Measurements from ENCODE around the gene MRC2. TPM values are rescaled to one million over a fixed set of nuclear protein-coding genes. Genes with fewer than 3 reads are reported as not detected.
A peak's percentile ranks its signal among the peaks of the same experiment; 100 is the strongest.

MRC2 gene
- total RNA-seq, 1 donor from 2014 or later, result 374 TPM

- no peak for DNase-seq (ENCODE audit: low spot score)
These were observed 75.3 kb downstream of the MRC2 start for GRCh38 chr17:62702746-62703260.

DNA sequence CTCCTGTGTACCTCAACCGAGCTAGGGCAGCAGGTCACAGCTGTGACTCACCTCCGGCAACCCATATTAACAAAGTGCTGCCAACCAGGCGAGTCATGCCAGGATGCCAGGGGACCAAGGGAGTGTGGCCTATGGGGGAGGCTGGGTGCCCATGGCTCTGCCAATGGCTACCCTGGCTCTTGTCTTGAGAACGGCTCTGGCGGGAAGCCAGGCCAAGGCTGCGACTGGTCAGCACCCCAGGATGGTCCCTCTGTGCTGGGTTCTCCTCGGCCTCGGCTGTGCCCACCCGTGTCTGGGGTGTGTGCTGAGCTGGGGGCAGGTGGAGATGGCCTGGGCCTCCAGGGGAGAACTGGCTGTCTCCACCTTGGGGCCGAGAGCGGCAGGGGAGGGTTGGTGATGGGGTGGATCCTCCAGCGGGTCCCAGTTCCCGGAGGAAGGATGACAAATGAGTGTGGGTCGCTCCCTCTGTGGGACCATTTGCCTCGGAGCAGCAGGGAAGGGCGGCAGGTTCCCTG, 75.8 kb downstream of the MRC2 start:
- DNase-seq (ENCODE audit: low spot score), result no peak

DNA sequence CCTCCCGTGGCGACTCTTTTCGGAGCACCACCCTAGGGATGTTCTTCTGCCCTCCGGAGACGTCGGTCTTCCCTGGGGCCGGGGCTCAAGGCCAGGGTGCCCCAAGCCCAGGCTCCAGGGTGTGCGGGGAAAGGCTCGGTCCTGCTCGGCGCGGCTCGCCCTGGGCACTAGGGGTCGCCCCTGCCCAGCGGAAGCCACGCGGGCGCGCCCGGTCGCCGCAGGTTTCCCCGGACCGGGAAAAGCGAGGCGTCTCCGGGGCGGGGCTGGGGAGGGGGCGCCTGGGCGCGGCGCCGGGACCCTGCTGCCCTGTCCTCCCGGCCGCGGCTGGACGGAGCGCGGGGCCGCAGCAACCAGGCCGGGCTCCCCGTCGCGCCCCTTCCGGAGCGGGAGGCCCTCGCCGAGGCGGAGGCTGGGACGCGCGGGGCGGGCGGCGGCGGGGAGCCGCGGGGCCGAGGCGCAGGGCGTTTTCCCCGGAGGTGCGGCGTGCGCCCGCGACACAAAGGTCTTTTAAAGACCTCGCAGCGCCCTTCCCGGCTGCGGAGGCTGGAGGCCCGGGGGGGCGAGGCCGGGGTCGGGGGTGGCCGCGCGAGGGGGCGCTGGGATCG, 76.4 kb downstream of the MRC2 start:
- DNase-seq (ENCODE audit: low spot score), result peak; percentile 47

DNA sequence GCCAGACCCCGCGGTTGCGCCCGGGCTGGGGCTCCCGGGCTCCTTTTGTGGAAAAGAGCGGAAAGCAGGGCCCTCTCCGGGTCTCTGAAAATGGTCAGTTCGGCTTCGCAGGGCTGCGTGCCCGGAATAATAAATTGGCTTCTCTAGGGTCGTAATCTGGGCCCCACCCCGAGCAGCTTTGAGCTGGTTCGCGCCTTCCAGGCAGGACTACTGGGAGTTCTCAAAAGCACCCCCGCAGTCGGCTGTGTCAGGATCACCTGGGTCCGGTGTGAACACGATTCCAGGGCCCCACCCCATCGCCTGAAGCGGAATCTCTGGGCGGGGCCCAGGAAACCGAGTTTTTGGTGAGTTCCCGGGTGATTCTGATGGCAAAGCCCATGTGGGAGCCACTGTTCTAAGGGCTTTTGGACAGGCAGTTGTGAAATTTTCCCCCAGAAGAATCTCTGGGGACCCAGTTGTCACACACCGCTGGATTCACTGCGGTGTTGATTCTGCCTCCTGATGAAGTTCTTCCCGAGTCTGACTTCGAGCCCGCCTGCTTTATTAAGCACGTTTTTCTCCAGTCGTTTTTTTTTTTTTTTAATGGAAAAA, 77.0 kb downstream of the MRC2 start:
- peak; percentile 59 for DNase-seq (ENCODE audit: low spot score)

DNA sequence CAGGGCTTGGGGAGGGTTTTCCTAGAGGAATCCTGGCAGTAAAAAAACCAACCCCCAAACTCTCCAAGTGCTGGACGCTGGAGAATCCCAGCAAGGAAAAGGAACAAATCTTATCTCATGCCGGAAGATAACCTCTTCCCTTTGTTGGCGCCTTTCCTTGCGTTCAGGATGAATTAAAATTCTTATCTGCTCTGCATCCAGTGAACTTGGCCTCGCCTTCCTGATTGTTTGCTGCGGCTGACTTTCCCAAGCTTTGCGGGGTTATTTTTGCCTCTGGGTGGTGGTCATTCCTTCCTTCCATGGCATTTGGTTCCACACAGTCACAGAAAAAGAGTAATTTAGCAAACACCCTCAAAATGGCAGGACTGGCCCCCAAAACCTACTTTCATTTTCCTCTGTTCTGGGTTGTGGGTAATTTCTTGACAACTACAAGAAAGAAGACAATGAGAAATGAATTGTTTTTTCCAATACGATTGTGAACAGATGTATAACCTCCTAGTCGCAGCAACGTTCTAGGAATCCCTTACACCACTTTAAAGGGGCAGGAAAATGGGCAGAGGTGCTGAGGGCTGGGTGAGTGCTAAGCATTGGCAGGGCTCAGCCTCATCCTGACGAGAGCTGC, 77.8 kb downstream of the MRC2 start:
- peak; percentile 40 for DNase-seq (ENCODE audit: low spot score)

DNA sequence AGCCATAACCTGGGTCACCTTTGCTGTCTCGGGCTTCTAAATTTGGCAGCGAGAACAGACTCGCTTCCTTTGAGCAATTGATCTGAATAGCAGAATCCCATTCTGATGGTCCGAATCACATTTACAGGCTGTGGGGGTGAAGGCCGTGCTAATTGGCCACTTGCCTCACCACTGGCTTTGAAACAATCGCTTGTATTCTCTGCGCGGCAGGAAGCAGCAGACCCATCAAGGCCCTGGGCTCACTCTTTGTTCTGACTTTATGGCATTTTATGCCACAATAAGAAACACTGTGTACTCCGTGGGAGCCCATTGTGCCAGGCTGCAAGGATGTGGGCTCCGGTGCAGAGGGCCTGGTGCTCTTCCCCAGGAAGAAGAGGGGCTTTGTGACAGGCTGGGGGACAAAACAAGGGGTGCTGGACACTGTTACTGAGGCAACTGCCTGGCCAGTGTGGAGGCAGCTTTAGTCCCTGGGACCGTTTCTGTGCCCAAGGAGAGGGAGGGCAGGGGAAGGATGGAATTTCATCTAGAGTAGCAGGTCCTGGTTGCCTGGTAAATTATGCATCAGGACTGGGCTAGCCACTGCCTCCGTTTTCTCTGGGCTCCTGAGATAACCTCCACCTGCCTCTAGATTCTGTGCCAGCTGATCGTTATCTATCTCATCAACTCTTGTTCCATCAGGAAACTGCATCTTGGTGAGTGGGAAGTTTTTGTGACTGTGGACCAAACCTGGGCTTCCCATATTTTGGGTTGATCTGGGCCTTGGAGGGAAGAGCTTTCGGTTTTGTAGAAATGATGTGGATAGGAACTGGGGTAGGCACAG, 78.5 kb downstream of the MRC2 start:
- DNase-seq (ENCODE audit: low spot score), result no peak

DNA sequence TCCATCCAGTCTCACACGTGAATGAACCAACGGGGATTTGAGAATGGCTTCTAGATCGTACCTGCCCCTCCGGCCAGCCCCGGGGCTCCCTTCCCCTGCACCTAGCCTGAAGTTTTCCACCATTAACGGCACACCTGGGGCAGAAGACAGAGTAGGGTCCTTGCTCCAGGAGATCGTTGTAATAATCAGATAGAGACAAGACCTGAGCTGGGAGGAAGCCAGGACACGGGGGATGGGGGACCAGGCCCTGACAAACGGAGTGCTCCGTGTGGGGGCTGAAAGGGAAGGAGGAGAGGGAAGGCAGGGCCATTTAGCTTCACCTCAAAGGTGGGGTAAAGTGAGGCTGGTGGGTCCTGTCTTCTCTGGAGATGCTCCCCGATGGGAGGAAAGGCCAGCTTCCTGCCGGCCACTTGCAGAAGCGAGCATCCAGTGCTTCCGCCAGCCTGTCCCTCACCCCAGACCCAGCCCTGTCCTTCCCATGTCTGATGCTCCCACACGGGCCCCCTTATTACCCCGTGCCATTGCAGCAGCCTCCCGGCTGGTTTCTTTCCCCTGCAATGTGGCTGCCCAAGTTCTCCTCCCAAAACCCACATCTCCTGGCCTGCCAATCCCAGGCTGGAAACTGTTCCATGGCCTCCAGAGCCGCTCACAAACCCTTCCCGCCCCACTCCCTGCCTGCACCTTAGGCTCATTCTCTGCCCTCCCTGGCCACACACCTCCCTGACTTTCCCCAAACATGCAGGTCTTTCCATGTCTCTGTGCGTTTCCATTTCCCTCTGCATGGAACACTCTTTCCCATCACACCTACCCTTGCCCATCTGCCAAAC, 79.3 kb downstream of the MRC2 start:
- DNase-seq (ENCODE audit: low spot score), result no peak

DNA sequence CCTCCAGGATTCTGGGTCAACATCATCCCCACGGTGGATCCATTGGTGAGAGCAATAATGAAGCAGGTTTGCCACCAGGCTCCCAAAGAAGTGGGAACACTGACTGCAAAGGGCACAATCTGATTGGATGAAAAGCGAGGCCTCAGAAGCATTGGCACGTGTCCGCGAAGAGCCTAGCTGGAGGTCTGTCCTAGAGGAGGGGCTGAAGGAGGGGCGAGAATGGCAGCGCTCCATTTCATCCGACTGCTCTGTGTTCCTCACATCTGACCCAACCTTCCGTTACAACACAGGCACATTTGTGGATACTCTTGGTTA, 79.9 kb downstream of the MRC2 start:
- DNase-seq (ENCODE audit: low spot score), result no peak

- no peak for DNase-seq (ENCODE audit: low spot score)
These were observed 81.1 kb downstream of the MRC2 start for GRCh38 chr17:62708587-62708986.

- DNase-seq (ENCODE audit: low spot score), result no peak
These were observed 84.7 kb downstream of the MRC2 start for GRCh38 chr17:62712171-62712581.

- no peak for DNase-seq (ENCODE audit: low spot score)
These were observed 85.8 kb downstream of the MRC2 start for GRCh38 chr17:62713086-62713881.

DNA sequence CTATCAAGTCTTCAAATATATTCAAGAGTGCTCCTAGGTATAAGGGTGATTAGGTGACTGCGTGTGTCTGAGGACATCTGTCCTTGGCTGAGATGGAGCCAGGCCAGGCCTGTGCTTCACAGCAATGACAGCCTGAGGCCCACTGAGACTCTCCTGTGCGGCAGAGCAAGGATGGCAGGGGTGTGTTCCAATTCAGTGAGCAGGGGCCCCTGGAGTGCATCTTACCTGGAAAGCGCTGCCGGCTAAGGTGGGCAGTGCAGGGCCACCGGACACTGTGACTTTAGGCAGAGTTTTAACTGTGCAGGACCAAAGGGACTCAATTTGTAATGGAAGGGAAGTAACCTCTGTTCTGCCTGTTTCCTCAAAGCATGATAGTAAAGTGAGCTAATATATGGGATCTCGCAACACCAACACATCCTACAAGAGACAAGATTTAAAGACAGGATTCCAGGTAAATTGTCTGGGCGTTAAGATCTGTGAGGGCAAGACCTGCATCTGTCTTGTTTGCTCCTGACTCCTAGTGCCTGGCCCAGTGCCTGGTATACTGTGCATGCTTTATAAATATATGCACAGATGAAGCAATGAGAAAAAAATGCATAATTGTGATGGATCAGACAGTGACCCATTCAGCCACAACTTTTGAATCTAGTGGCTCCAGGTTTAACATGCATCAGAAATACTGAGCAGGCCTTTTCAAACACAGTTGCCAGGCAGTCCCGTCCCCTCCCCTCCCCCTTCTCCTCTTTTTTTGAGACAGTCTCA, 86.7 kb downstream of the MRC2 start:
- DNase-seq (ENCODE audit: low spot score), result no peak

- no peak for DNase-seq (ENCODE audit: low spot score)
These were observed 88.5 kb downstream of the MRC2 start for GRCh38 chr17:62715882-62716390.

- DNase-seq (ENCODE audit: low spot score), result no peak
These were observed 89.5 kb downstream of the MRC2 start for GRCh38 chr17:62716834-62717588.

GRCh38 chr17:62717589-62717855, 90.1 kb downstream of the MRC2 start:
- no peak for DNase-seq (ENCODE audit: low spot score)

- no peak for DNase-seq (ENCODE audit: low spot score)
These were observed 90.4 kb downstream of the MRC2 start for GRCh38 chr17:62717889-62718288.

DNA sequence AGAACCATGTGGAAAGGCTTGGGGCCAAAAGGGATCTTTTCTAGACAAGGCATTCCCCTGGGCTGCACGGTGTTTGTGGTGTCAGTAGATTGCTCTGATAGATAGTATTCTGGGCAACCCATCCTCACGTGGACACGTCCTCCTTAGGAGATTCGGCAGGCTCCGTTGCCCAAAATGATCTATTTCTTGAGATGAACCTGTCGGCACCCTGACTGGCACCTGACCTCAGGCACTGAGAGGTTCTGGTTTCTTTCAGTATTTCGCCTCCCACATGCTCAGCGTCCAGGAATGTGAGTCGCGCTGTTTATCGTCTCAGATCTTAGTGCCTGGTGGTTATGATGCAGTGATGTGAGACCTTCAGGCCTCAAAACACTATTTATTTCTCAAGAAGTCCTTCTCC, 91.0 kb downstream of the MRC2 start:
- DNase-seq (ENCODE audit: low spot score), result peak; percentile 72

DNA sequence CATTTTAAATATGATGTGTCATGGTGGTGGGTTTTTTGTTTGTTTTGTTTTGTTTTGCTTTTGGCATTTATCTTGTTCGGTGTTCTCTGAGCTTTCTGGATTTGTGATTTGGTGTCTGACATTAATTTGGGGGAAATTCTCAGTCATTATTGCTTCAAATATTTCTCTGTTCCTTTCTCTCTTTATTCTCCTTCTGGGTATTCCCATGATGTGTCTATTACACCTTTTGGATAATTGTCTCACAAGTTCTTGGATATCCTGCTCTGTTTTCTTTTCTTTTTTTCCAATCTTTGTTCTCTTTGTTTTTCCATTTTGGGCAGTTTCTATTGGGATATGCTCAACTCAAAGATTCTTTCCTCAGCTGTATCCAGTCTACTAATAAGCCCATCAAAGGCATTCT, 92.1 kb downstream of the MRC2 start:
- DNase-seq (ENCODE audit: low spot score), result no peak
